Measurements from ENCODE around the gene TXNL1. TPM values are rescaled to one million over a fixed set of nuclear protein-coding genes. Genes with fewer than 3 reads are reported as not detected.

TXNL1 gene
- total and polyA plus RNA-seq, 2 of the 13 experiments (the other 11 are each of a cell fraction or from before 2014, with no cell fraction given), result 41.9 to 73.1 TPM

- ATAC-seq, result no peak
- Histone ChIP-seq H3K4me3 (replicated peaks in 1 of 3; ENCODE audit: insufficient read depth in 1 of 3, low read depth in 2 of 3, low read length in 3 of 3) (no peak overlapping the region), H3K9me3 (ENCODE audit: low read length) (no peaks in the 10 kb centered on the region), H3K36me3 (replicated peaks in 1 of 2; ENCODE audit: control insufficient read depth in 1 of 2, insufficient read depth in 2 of 2, low read length in 2 of 2) (no peaks in the 10 kb centered on the region), H2AFZ (ENCODE audit: low read length) (no peak overlapping the region), H3K4me1 (ENCODE audit: insufficient read depth, low read length) (0 out of 2 replicates have a peak, but pooled peaks cover 11% of the 10 kb centered on the region), H3K4me2 (ENCODE audit: low read depth, low read length) (no peak overlapping the region), H4K20me1 (ENCODE audit: insufficient read depth, low read length) (no peaks in the 10 kb centered on the region), H3K27me3 (ENCODE audit: control insufficient read depth in 1 of 2, insufficient read depth in 2 of 2, low read length in 2 of 2) (no peaks in the 10 kb centered on the region), H3K27ac (ENCODE audit: extremely low read length, insufficient read depth, low read length) (no peak overlapping the region), H3K9ac (ENCODE audit: insufficient read depth, low read depth, low read length) (no peak overlapping the region), H3K79me2 (ENCODE audit: insufficient read depth, low read length) (no peaks in the 10 kb centered on the region)
- intact Hi-C loops (cut with micrococcal nuclease; ENCODE audit: unreplicated experiment) (no loop called here), in situ Hi-C loops (cut with HindIII; ENCODE audit: extremely low pct_ligation_motif_present, low pct_unique_long_range_greater_than_20kb) (no loop called here)
- no TSS peak for BruUV-seq (replicated peaks)
- TF ChIP-seq ZNF142 (CRISPR knock-in tag; IDR thresholded peaks at IDR 0.05), result no peak
- no peak for TF ChIP-seq ZSCAN29 (CRISPR knock-in tag; conservative IDR thresholded peaks at IDR 0.05)
- no peak for TF ChIP-seq ZSCAN25 (CRISPR knock-in tag; IDR thresholded peaks at IDR 0.05)
- no peak for TF ChIP-seq IKZF4 (CRISPR knock-in tag; IDR thresholded peaks at IDR 0.05; ENCODE audit: borderline replicate concordance, low read depth, not compliant biosample characterization)
- TF ChIP-seq ZNF850 (CRISPR knock-in tag; conservative IDR thresholded peaks at IDR 0.05), result no peak
- TF ChIP-seq TFDP1 (CRISPR knock-in tag; IDR thresholded peaks at IDR 0.05; ENCODE audit: borderline replicate concordance), result no peak
- no peak for TF ChIP-seq GRHL1 (CRISPR knock-in tag; conservative IDR thresholded peaks at IDR 0.05)
- TF ChIP-seq ZNF780A (CRISPR knock-in tag; IDR thresholded peaks at IDR 0.05), result no peak
- ChIA-PET CTCF (ENCODE audit: low intra/inter-chr PET ratio, low total read pairs) (no interaction called here), POLR2A (no interaction called here)
- no peak for DNase-seq (ENCODE audit: low spot score)
- FAIRE-seq, result no peak
- WGBS (ENCODE audit: low lambda C conversion rate), result 59% methylated on average over 3 of the region's 4 CpGs
Observed at GRCh38 chr18:56662063-56662408, 23.6 kb upstream of the TXNL1 start.

Measured in HepG2 (cell line).